Pons (tissue), 1 donor: ENCODE data around the gene FBLN2.
A peak's percentile ranks its signal among the peaks of the same experiment; 100 is the strongest.

Experiments used
- DNase-seq: peaks from one replicate; pipeline ENCODE4 v3.0.0-alpha.2; 2016; ENCODE audit warnings: low spot score

Gene FBLN2

DNA sequence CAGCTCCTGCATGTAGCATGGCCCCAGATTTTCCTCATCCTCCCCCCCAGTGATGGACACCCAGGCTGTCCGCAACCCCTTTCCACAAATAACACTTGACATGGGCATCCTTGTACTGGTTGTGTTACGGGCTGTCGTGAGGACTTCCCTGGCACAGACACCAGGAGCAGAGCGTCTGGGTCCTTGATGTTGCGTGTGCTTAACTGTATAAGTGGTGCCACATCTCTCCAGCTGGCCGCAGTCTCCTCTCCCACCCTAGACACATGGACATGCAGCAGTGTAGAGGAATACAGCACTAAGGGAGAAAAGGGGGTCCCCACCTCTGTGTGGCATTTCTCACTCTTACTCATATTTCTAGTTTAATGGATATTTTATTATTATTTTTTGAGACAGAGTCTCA, 56.6 kb downstream of the FBLN2 start:
- no peak for DNase-seq

- DNase-seq: no peak
Observed at GRCh38 chr3:13607821-13608597, 59.1 kb downstream of the FBLN2 start.

DNA sequence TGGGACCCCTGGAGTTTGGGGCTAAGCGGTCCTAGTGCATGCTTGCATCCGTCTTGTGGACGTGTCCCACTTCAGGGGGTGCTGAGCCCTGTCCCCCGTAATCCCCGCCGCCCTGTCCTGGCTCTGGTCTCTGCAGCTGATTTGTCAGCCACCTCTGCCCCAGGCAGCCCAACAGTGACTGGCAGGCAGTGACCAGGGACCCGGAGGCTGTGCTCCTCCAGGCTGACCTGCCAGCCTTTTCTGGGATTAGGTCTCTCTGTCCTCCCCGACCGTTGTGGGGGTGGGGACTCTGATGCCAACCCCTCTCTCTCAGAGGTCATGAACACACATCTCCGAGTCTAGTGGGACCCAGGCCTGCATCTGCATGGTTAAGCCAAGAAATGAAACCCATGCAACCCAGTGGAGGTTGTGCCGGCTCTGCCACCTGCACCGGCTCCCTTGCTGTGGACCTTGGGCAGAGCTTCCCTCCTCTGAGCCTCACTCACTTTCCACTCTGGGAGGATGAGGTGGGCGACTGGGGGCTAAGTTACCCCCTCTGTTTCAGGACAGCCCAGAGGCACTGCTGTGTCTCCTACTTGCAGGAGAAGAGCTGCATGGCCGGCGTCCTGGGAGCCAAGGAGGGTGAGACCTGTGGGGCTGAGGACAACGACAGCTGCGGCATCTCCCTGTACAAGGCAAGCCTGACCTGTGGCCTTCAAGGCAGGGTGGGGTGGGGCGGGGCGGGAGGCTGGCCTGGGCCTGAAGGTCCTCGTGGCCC, 60.2 kb downstream of the FBLN2 start:
- no peak for DNase-seq

DNA sequence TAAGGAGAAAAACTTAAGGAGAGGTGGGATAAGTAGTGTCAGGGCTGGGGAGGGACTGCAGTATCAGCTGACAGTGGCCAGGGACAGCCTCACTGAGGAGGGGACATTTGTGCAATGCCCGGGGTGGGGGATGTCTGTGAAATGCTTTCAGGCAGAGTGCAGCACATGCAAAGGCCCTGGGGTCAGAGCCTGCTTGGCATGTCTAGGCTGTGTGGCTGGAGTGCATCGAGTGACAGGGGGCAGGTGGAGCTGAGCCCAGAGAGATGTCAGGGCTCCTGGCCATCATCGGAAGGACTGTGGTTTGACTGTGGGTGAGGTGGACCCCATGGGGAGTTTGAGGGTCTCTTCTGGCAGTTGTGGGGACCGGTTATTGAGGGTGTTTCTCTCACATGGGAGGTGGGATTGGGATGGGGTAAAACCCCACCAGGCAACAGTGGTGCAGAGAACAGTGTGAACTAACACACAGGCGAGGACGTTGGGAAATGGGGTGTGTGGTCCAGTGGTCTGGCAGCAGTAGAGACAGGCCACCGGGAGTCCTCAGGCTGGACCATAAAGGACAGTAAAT, 61.2 kb downstream of the FBLN2 start:
- no peak for DNase-seq

- no peak for DNase-seq
Observed at GRCh38 chr3:13611221-13611620, 62.3 kb downstream of the FBLN2 start.

DNA sequence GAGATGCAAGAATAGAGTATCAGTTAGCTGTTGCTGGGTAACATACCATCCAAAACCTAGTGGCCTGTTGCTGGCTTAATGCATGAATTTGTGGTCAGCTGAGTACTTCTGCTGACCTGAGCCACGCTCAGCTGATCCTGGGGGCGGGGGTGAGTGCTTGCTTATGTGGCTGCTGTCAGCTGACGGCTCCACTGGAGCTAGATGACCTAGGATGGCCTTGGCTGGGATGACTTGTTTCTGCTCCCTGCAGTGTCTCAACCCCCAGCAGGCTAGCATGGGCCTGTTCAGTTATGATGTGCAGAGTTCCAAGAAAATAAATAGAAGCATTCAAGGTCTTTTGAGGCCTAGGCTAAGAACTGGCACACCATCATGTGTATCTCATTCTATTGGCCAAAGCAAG, 63.9 kb downstream of the FBLN2 start:
- DNase-seq: peak; percentile 13

GRCh38 chr3:13613343-13614190, 64.6 kb downstream of the FBLN2 start:
- no peak for DNase-seq

- no peak for DNase-seq
Observed at GRCh38 chr3:13614607-13615006, 65.7 kb downstream of the FBLN2 start.

DNA sequence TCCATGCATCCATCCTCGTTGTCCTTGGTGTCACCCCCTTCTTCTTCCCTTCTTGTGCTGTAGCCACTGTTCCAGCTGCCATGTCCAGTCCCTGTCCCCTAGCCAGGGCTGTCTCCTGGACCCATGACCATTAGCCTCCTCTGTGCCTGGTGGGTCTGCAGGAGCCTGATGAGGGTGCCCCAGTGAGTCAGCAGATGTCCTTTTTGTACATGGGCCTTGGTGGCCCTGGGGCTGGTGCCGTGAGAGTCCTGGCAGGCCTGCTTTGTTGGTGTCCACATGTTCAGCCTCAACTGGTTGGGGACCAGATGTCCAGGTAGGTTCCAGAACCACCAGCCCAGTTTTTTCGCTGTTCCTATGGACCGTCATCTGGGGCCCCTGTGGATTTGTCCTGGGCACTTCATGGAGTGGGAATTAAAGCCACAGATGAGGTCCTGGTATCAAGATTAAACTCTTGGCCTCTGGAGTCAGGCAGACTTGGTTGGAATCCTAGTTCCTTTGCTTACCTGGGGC, 66.1 kb downstream of the FBLN2 start:
- no peak for DNase-seq

DNA sequence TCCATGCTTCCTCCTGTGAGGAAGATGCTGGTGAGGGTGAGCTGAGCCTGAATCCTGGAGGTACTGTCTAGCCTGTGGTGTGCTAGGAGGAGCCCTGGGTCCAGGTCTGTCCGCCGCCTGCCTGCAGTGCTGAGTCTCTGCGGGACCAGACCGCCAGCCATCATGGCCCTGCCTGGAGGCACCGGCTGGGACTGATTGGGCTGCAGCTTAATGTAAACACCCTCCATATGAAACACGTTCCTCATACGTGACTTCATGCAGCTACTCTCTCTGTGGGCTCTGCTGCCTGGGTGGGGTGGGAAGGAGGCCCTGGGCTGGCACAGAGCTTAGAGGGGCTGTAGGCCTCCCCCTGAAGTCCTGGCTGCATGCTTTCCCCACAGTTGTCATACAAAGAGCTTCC, 67.4 kb downstream of the FBLN2 start:
- no peak for DNase-seq

GRCh38 chr3:13617097-13617738, 68.3 kb downstream of the FBLN2 start:
- no peak for DNase-seq

GRCh38 chr3:13617981-13618380, 69.1 kb downstream of the FBLN2 start:
- DNase-seq: no peak

DNA sequence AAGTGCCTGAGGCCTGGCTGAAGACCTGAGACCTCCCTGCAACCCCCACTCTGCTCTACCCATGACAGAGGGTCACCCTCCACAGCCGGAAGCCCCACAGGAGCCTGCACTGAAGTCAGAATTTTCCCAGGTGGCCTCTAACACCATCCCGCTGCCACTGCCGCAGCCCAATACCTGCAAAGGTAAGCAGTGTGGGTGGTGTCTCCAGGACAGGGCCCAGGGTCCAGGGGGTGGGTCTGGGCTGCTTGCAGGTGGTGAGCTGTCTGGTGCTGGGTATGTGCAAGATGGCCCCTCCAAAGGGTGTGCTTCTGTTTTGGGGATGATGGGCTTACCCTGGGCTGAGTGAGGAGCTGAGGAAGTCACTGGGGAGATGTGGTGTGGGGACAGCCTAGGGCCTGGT, 69.9 kb downstream of the FBLN2 start:
- no peak for DNase-seq

- DNase-seq: no peak
Observed at GRCh38 chr3:13619661-13620230, 70.8 kb downstream of the FBLN2 start.

GRCh38 chr3:13620281-13620680, 71.4 kb downstream of the FBLN2 start:
- no peak for DNase-seq

- DNase-seq: no peak
Observed at GRCh38 chr3:13620776-13621365, 71.9 kb downstream of the FBLN2 start.

GRCh38 chr3:13621381-13622221, 72.7 kb downstream of the FBLN2 start:
- no peak for DNase-seq

DNA sequence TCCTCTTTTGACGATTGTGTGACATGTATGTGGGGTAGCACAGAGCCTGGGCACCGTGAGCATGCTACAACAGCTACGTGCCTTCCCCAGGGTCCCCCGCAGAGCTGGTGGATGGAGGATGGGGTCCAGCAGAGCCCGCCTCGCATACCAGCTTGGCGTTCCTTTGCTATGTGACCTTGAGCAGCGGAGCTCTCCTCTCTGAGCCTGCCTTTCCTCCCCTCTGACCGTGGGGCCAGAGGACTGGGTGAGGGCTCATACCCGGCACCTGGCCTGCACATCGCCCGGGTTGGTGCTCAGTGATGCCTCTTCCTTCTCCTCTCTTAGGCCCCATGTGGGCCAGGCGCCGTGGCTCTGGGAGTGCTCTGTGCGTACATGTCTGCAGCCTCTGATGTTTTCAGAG, 73.4 kb downstream of the FBLN2 start:
- DNase-seq: no peak

DNA sequence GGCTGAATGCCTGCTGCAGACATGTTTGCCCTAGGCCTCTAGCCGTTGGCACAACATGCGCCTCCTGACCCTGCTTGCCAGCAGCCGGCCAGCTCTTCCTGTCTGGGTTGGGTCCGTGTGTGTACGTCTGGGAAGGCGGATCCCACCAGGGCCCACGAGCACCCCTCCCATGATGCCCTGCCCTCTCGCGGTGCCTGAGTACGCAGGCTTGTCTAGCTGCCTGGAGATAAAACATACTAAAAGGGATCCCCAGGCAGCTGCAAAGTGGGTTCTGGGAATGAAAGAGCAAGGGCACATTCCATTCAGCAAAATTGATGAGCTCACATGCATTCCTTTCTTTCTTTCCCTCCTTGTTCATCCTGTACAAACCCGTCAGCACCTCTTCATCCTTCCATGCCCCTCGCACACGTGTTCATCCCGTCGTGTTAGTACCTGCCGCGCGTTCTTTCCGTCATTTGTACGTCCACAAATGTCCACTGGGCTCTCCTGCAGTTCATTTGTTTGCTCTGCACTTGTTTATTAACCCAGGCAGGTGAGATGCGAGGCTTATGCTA, 74.3 kb downstream of the FBLN2 start:
- no peak for DNase-seq

DNA sequence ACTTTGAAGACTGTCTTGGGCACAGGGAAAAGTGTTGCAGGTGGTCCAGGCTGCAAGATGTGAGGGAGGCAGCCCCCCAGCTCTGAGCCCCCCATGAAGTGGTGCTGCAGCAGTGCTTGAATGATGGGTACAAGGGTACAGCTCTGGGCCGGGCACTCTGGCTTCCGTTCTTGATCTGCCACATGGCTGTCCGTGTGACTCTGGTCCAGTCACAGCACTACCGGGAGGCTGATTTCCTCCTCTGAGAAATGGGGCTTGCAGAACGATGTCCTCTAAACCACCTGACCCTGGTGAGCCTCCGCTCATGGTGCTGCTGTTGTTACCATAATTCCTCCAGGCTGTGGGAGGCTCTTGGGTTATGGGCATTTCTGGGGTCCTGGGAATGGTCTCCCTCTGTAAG, 75.1 kb downstream of the FBLN2 start:
- DNase-seq: no peak
